NCI-H2227 treated with DMSO at 0.1 percent for 48 hours (cell line): Measurements from ENCODE around the gene RAD51B.

ENCODE experiments used
- DNase-seq: peaks from one replicate; lab custom pipeline; 2025; lab: John Stamatoyannopoulos, UW

RAD51B gene

GRCh38 chr14:68726093-68726695 is 906.6 kb downstream of the RAD51B start:
- no peak for DNase-seq

GRCh38 chr14:68727315-68728047 is 907.9 kb downstream of the RAD51B start:
- no peak for DNase-seq

- no peak for DNase-seq
Measured at GRCh38 chr14:68728342-68729106, 908.9 kb downstream of the RAD51B start.

GRCh38 chr14:68729556-68729955 is 910.0 kb downstream of the RAD51B start:
- no peak for DNase-seq

- no peak for DNase-seq
Measured at GRCh38 chr14:68730348-68730747, 910.8 kb downstream of the RAD51B start.

GRCh38 chr14:68730811-68731425 is 911.3 kb downstream of the RAD51B start:
- no peak for DNase-seq

- no peak for DNase-seq
Measured at GRCh38 chr14:68733086-68733914, 913.7 kb downstream of the RAD51B start.

- DNase-seq, result no peak
Measured at GRCh38 chr14:68734231-68734732, 914.7 kb downstream of the RAD51B start.

GRCh38 chr14:68735856-68736255 is 916.3 kb downstream of the RAD51B start:
- DNase-seq, result no peak

- DNase-seq, result no peak
Measured at GRCh38 chr14:68736471-68736871, 916.9 kb downstream of the RAD51B start.

- no peak for DNase-seq
Measured at GRCh38 chr14:68737086-68737485, 917.5 kb downstream of the RAD51B start.

- DNase-seq, result no peak
Measured at GRCh38 chr14:68738559-68738958, 919.0 kb downstream of the RAD51B start.

GRCh38 chr14:68739701-68740100 is 920.1 kb downstream of the RAD51B start:
- no peak for DNase-seq

GRCh38 chr14:68740788-68741476 is 921.4 kb downstream of the RAD51B start:
- no peak for DNase-seq

- DNase-seq, result no peak
Measured at GRCh38 chr14:68741477-68741791, 921.9 kb downstream of the RAD51B start.

- DNase-seq, result no peak
Measured at GRCh38 chr14:68741839-68742470, 922.4 kb downstream of the RAD51B start.

- no peak for DNase-seq
Measured at GRCh38 chr14:68744613-68745012, 925.0 kb downstream of the RAD51B start.

GRCh38 chr14:68747393-68747792 is 927.8 kb downstream of the RAD51B start:
- DNase-seq, result no peak

GRCh38 chr14:68748260-68748659 is 928.7 kb downstream of the RAD51B start:
- no peak for DNase-seq

GRCh38 chr14:68748691-68749090 is 929.1 kb downstream of the RAD51B start:
- no peak for DNase-seq
